Osteocyte (in vitro differentiated cells): ENCODE data around the gene KCMF1. TPM values are rescaled to one million over a fixed set of nuclear protein-coding genes. Genes with fewer than 3 reads are reported as not detected.

ENCODE experiments used
- DNase-seq: peaks from one replicate; pipeline ENCODE4 v3.0.0; 2021; ENCODE audit warnings: mixed read lengths; ENCODE audit not compliant: unreplicated experiment; ENCODE audit errors: extremely low spot score
- H3K27ac Mint-ChIP-seq: one replicate; pipeline ENCODE4 v1.8.0; 2021; ENCODE audit warnings: mild to moderate bottlenecking, mixed read lengths; ENCODE audit not compliant: unreplicated experiment
- H3K27me3 Mint-ChIP-seq: one replicate; pipeline ENCODE4 v1.8.0; 2021; ENCODE audit warnings: mixed read lengths; ENCODE audit not compliant: unreplicated experiment
- H3K36me3 Mint-ChIP-seq: one replicate; pipeline ENCODE4 v1.8.0; 2021; ENCODE audit warnings: mixed read lengths; ENCODE audit not compliant: unreplicated experiment
- H3K4me1 Mint-ChIP-seq: one replicate; pipeline ENCODE4 v1.8.0; 2021; ENCODE audit warnings: mixed read lengths; ENCODE audit not compliant: unreplicated experiment
- H3K4me3 Mint-ChIP-seq: one replicate; pipeline ENCODE4 v1.8.0; 2021; ENCODE audit warnings: mild to moderate bottlenecking, moderate library complexity, mixed read lengths; ENCODE audit not compliant: unreplicated experiment
- H3K9me3 Mint-ChIP-seq: one replicate; pipeline ENCODE4 v1.8.0; 2021; ENCODE audit warnings: mixed read lengths; ENCODE audit not compliant: unreplicated experiment
- CTCF ChIP-seq: fragments of 200-600 bp; sonication (generic); IDR thresholded peaks from 2 replicates; pipeline ENCODE4 v1.5.0; 2021; ENCODE audit warnings: antibody characterized with exemption, mild to moderate bottlenecking, moderate library complexity
- total RNA-seq: library from RNA; stranded (reverse); gene quantifications from 2 replicates; pipeline ENCODE4 v1.2.1, GENCODE V29; 2021

The KCMF1 gene
- total RNA-seq, 1 donor from 2014 or later: 67.2 TPM

- no peaks in the 10 kb centered on the region for H3K27me3 Mint-ChIP-seq
- no peak for DNase-seq
- H3K36me3 Mint-ChIP-seq: no peaks in the 10 kb centered on the region
- H3K4me1 Mint-ChIP-seq: peaks cover 34% of the 10 kb centered on the region
- TF ChIP-seq CTCF: no peak
- H3K27ac Mint-ChIP-seq: peak overlapping the region; percentile 40
- no peak overlapping the region for H3K4me3 Mint-ChIP-seq
- H3K9me3 Mint-ChIP-seq: no peaks in the 10 kb centered on the region
Measured at GRCh38 chr2:84995826-84996225, 24.9 kb downstream of the KCMF1 start.

GRCh38 chr2:84996909-84997308, 25.9 kb downstream of the KCMF1 start:
- H3K27ac Mint-ChIP-seq: no peak overlapping the region
- no peaks in the 10 kb centered on the region for H3K36me3 Mint-ChIP-seq
- DNase-seq: no peak
- H3K27me3 Mint-ChIP-seq: no peaks in the 10 kb centered on the region
- peaks cover 36% of the 10 kb centered on the region for H3K4me1 Mint-ChIP-seq
- no peak overlapping the region for H3K4me3 Mint-ChIP-seq
- no peak for TF ChIP-seq CTCF
- H3K9me3 Mint-ChIP-seq: no peaks in the 10 kb centered on the region

GRCh38 chr2:84999553-84999955, 28.6 kb downstream of the KCMF1 start:
- Mint-ChIP-seq H3K4me3 (no peak overlapping the region), H3K36me3 (no peaks in the 10 kb centered on the region), H3K9me3 (no peaks in the 10 kb centered on the region), H3K27me3 (no peaks in the 10 kb centered on the region), H3K27ac (peak overlapping the region; percentile 60), H3K4me1 (peaks cover 32% of the 10 kb centered on the region)
- DNase-seq: no peak
- no peak for TF ChIP-seq CTCF

GRCh38 chr2:85001595-85001994, 30.6 kb downstream of the KCMF1 start:
- Mint-ChIP-seq H3K4me1 (peaks cover 25% of the 10 kb centered on the region), H3K9me3 (no peaks in the 10 kb centered on the region), H3K27ac (no peak overlapping the region), H3K36me3 (peaks cover 2% of the 10 kb centered on the region), H3K4me3 (no peak overlapping the region), H3K27me3 (no peaks in the 10 kb centered on the region)
- DNase-seq: no peak
- no peak for TF ChIP-seq CTCF

GRCh38 chr2:85002534-85002933, 31.6 kb downstream of the KCMF1 start:
- Mint-ChIP-seq H3K27me3 (no peaks in the 10 kb centered on the region), H3K4me3 (no peak overlapping the region), H3K4me1 (peaks cover 21% of the 10 kb centered on the region), H3K36me3 (peaks cover 6% of the 10 kb centered on the region), H3K27ac (no peak overlapping the region), H3K9me3 (peaks cover 3% of the 10 kb centered on the region)
- TF ChIP-seq CTCF: no peak
- DNase-seq: no peak
